Measurements from ENCODE around the gene SEC16A. TPM values are rescaled to one million over a fixed set of nuclear protein-coding genes. Genes with fewer than 3 reads are reported as not detected.

SEC16A gene
- total RNA-seq, 2 donors from 2014 or later, result 94.7 to 111 TPM

DNA sequence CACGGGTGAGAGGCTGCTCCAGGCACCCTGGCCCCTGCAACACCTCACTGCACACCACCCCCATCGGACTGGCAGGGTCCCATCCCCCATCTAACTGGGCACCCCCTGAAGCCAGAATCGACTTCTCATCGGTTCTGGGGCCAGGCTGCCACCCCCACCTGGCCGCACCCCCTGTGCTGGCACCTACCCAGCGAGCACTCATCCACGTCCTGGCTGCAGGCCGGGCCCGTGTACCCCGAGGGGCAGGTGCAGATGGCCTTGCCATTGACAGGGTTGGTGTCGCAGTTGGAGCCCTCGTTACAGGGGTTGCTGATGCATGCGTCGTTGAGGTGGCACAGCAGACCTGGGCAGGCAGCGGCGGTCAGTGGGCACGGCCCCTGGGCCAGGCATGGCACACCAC, 35.1 kb upstream of the SEC16A start:
- peaks cover 0 to 14% of the 10 kb centered on the region in 2 donors for H3K36me3 ChIP-seq
- WGBS, result 83% methylated on average over 14 of the region's 17 CpGs

GRCh38 chr9:136517012-136517743, 34.3 kb upstream of the SEC16A start:
- H3K4me1 ChIP-seq (replicated peaks), result no peaks in the 10 kb centered on the region
- H3K27ac ChIP-seq, result no peak overlapping the region
- DNase-seq (ENCODE audit: low spot score), result no peak
- no peak overlapping the region for H3K4me3 ChIP-seq
- peaks cover 0 to 14% of the 10 kb centered on the region in 2 donors for H3K36me3 ChIP-seq
- WGBS, result 88% methylated on average over 35 of the region's 37 CpGs
- intact Hi-C loops (cut with DNase I), result no loop called here
- H3K27me3 ChIP-seq (replicated peaks; ENCODE audit: insufficient read depth), result no peaks in the 10 kb centered on the region
- no peaks in the 10 kb centered on the region for H3K9me3 ChIP-seq
- TF ChIP-seq CTCF (IDR thresholded peaks at IDR 0.05) (no peak), POLR2AphosphoS5 (IDR thresholded peaks at IDR 0.05) (no peak), POLR2A (IDR thresholded peaks at IDR 0.05) (no peak)

More for the DNA sequence above, 35.1 kb upstream of the SEC16A start:
- Histone ChIP-seq H3K27me3 (replicated peaks; ENCODE audit: insufficient read depth) (no peaks in the 10 kb centered on the region), H3K4me1 (replicated peaks) (no peaks in the 10 kb centered on the region), H3K9me3 (no peaks in the 10 kb centered on the region), H3K27ac (no peak overlapping the region), H3K4me3 (no peak overlapping the region)
- no peak for TF ChIP-seq CTCF (IDR thresholded peaks at IDR 0.05)
- no peak for TF ChIP-seq POLR2A (IDR thresholded peaks at IDR 0.05)
- TF ChIP-seq POLR2AphosphoS5 (IDR thresholded peaks at IDR 0.05), result no peak
- intact Hi-C loops (cut with DNase I), result no loop called here
- DNase-seq (ENCODE audit: low spot score), result no peak

DNA sequence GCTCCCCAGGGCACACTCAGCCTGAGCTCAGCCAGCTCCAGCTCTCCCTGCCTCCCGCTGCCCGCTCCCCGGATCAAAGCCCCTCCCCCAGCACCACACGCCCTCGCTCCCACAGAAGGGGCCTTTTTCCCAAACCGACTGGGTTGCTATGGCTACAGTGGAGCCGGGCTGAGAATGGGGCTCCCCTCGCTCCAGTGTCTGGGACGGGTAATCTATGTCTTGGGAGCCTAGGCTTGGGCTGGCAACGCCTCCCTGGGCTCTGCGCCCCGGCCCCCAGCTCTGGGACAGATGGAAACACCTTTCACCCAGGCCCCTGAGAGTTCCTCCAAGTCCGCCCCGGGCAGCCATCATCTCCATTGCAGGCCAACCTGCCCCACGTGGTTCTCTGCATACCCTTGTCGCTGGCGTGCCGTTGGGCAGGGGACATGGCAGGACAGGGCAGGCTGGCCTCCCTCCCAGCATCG, 33.4 kb upstream of the SEC16A start:
- no peaks in the 10 kb centered on the region for H3K4me1 ChIP-seq (replicated peaks)
- H3K9me3 ChIP-seq, result no peaks in the 10 kb centered on the region
- DNase-seq (ENCODE audit: low spot score), result no peak
- no peak overlapping the region for H3K27ac ChIP-seq
- no peak overlapping the region for H3K4me3 ChIP-seq
- no peaks in the 10 kb centered on the region for H3K27me3 ChIP-seq (replicated peaks; ENCODE audit: insufficient read depth)
- 78% methylated on average over 17 of the region's 19 CpGs for WGBS
- intact Hi-C loops (cut with DNase I), result no loop called here
- H3K36me3 ChIP-seq, result peaks cover 0 to 14% of the 10 kb centered on the region in 2 donors
- TF ChIP-seq POLR2AphosphoS5 (IDR thresholded peaks at IDR 0.05), result no peak
- TF ChIP-seq POLR2A (IDR thresholded peaks at IDR 0.05), result no peak
- TF ChIP-seq CTCF (IDR thresholded peaks at IDR 0.05), result no peak

- H3K9me3 ChIP-seq, result no peaks in the 10 kb centered on the region
- intact Hi-C loops (cut with DNase I), result no loop called here
- no peak overlapping the region for H3K4me3 ChIP-seq
- H3K27me3 ChIP-seq (replicated peaks; ENCODE audit: insufficient read depth), result no peaks in the 10 kb centered on the region
- H3K4me1 ChIP-seq (replicated peaks), result no peaks in the 10 kb centered on the region
- H3K36me3 ChIP-seq, result peaks cover 0 to 14% of the 10 kb centered on the region in 2 donors
- TF ChIP-seq CTCF (IDR thresholded peaks at IDR 0.05) (no peak), POLR2A (IDR thresholded peaks at IDR 0.05) (no peak), POLR2AphosphoS5 (IDR thresholded peaks at IDR 0.05) (no peak)
- DNase-seq (ENCODE audit: low spot score), result no peak
- 93% methylated on average over 24 of the region's 28 CpGs for WGBS
- H3K27ac ChIP-seq, result no peak overlapping the region
These were observed 32.4 kb upstream of the SEC16A start for GRCh38 chr9:136515276-136515675.
